NT2/D1 (cell line): ENCODE measurements around the gene PSMD1.

Source experiments
- SUZ12 ChIP-seq: IDR thresholded peaks from 2 replicates; pipeline ENCODE4 v1.6.1; 2011; ENCODE audit not compliant: insufficient read length, insufficient read depth; ENCODE audit errors: extremely low read depth
- YY1 ChIP-seq: IDR thresholded peaks from 2 replicates; pipeline ENCODE4 v1.6.1; 2011; ENCODE audit not compliant: insufficient read length, insufficient read depth

DNA sequence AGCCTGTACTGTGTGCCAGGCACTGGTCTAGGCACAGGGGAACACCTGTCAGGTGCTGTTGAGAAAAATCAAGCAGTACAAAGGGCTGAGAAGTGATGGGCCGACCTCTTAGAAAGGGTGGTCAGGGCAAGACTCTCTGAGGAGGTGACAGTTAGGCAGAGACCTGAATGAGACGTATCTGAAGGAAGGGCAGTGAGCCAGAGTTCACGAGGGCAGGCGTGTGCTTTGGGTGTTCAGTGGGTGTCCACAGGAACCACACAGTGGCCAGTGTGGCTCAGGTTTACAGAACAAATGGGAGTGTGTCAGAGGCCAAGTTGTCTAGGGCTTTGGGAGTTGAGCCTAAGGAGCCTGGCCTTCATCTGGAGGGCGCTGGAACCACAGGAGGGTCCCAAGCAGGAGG lies 147.9 kb downstream of the PSMD1 start:
- TF ChIP-seq YY1, result no peak
- TF ChIP-seq SUZ12, result no peak
